HepG2 (cell line): ENCODE data around the gene FMNL2. TPM values are rescaled to one million over a fixed set of nuclear protein-coding genes. Genes with fewer than 3 reads are reported as not detected.

ENCODE experiments used
- AHDC1 ChIP-seq: sonication (generic); formaldehyde crosslinking; IDR thresholded peaks from 2 replicates; pipeline ENCODE4 v1.5.1; 2020; ENCODE audit warnings: mild to moderate bottlenecking, missing genetic modification reagents, borderline replicate concordance
- BRCA1 ChIP-seq: sonication (generic); formaldehyde crosslinking; IDR thresholded peaks from 2 replicates; pipeline ENCODE4 v1.4.0; 2020; ENCODE audit warnings: missing genetic modification reagents
- CEBPG ChIP-seq: IDR thresholded peaks from 2 replicates; pipeline ENCODE4 v1.6.1; 2016
- FLYWCH1 ChIP-seq: sonication (generic); formaldehyde crosslinking; IDR thresholded peaks from 2 replicates; pipeline ENCODE4 v1.8.1; 2023; ENCODE audit warnings: mild to moderate bottlenecking, missing genetic modification reagents
- FOXK1 ChIP-seq: sonication (generic); formaldehyde crosslinking; IDR thresholded peaks from 2 replicates; pipeline ENCODE4 v1.4.0; 2020; ENCODE audit warnings: low read depth, missing genetic modification reagents, borderline replicate concordance
- GATAD2A ChIP-seq: IDR thresholded peaks from 2 replicates; pipeline ENCODE4 v1.6.1; 2016
- ISX ChIP-seq: sonication (generic); formaldehyde crosslinking; conservative IDR thresholded peaks from 2 replicates; pipeline ENCODE4 v1.5.0; 2020; ENCODE audit warnings: missing genetic modification reagents
- NR0B2 ChIP-seq: sonication (generic); formaldehyde crosslinking; IDR thresholded peaks from 2 replicates; pipeline ENCODE4 v1.4.0; 2020; ENCODE audit warnings: mild to moderate bottlenecking, missing genetic modification reagents
- PAX8 ChIP-seq: sonication (generic); formaldehyde crosslinking; IDR thresholded peaks from 2 replicates; pipeline ENCODE4 v1.8.0; 2022; ENCODE audit warnings: mild to moderate bottlenecking, missing genetic modification reagents, borderline replicate concordance
- POLR2G ChIP-seq: fragments of 200-400 bp; formaldehyde crosslinking; IDR thresholded peaks from 2 replicates; pipeline ENCODE4 v1.6.1; 2018; ENCODE audit warnings: mild to moderate bottlenecking, low read depth, low read length, moderate library complexity
- RXRA ChIP-seq: sonication (generic); formaldehyde crosslinking; IDR thresholded peaks from 2 replicates; pipeline ENCODE4 v1.5.1; 2020; ENCODE audit warnings: missing genetic modification reagents
- RXRB ChIP-seq: IDR thresholded peaks from 2 replicates; pipeline ENCODE4 v1.6.1; 2016; ENCODE audit warnings: borderline replicate concordance, missing genetic modification reagents, missing compliant biosample characterization
- SSRP1 ChIP-seq: IDR thresholded peaks from 2 replicates; pipeline ENCODE4 v1.6.1; 2016; ENCODE audit warnings: control low read depth
- TBL1XR1 ChIP-seq: fragments of 150-350 bp; IDR thresholded peaks from 2 replicates; pipeline ENCODE4 v1.6.1; 2014; ENCODE audit warnings: borderline replicate concordance, low read length; ENCODE audit not compliant: partially characterized antibody
- TMF1 ChIP-seq: sonication (generic); formaldehyde crosslinking; IDR thresholded peaks from 2 replicates; pipeline ENCODE4 v1.8.1; 2022; ENCODE audit warnings: low read depth, missing genetic modification reagents
- ZNF225 ChIP-seq: sonication (generic); formaldehyde crosslinking; IDR thresholded peaks from 2 replicates; pipeline ENCODE4 v1.4.0; 2020; ENCODE audit warnings: mild to moderate bottlenecking, missing genetic modification reagents
- ZNF260 ChIP-seq: sonication (generic); formaldehyde crosslinking; IDR thresholded peaks from 2 replicates; pipeline ENCODE4 v1.4.0; 2020; ENCODE audit warnings: missing genetic modification reagents, low read depth, mild to moderate bottlenecking, borderline replicate concordance
- ZNF335 ChIP-seq: sonication (generic); formaldehyde crosslinking; IDR thresholded peaks from 2 replicates; pipeline ENCODE4 v1.4.0; 2020; ENCODE audit warnings: missing genetic modification reagents
- ZNF510 ChIP-seq: sonication (generic); formaldehyde crosslinking; IDR thresholded peaks from 2 replicates; pipeline ENCODE4 v1.4.0; 2020; ENCODE audit warnings: low read depth, mild to moderate bottlenecking, missing genetic modification reagents
- ZNF569 ChIP-seq: sonication (generic); formaldehyde crosslinking; IDR thresholded peaks from 2 replicates; pipeline ENCODE4 v1.5.0; 2020; ENCODE audit warnings: mild to moderate bottlenecking, missing genetic modification reagents, moderate library complexity, borderline replicate concordance
- ZNF619 ChIP-seq: sonication (generic); formaldehyde crosslinking; IDR thresholded peaks from 2 replicates; pipeline ENCODE4 v1.4.0; 2020; ENCODE audit warnings: mild to moderate bottlenecking, missing genetic modification reagents
- ZNF740 ChIP-seq: sonication (generic); formaldehyde crosslinking; IDR thresholded peaks from 2 replicates; pipeline ENCODE4 v1.4.0; 2020; ENCODE audit warnings: missing genetic modification reagents
- ZNF781 ChIP-seq: sonication (generic); formaldehyde crosslinking; IDR thresholded peaks from 2 replicates; pipeline ENCODE4 v1.5.1; 2020; ENCODE audit warnings: borderline replicate concordance, mild to moderate bottlenecking, missing genetic modification reagents; ENCODE audit errors: not compliant biosample characterization
- polyA plus RNA-seq, 8 experiments: library from polyadenylated mRNA; depleted of rRNA in 3 of 8; stranded (reverse) in 7 of 8; unstranded in 1 of 8; fragments of >200 nt; fragmentation: Illumina TruSeq in 4 of 8; extraction: Trizol in 4 of 8; gene quantifications; 2 replicates each; pipeline versions ENCODE4 v1.2.1 to v1.2.3, GENCODE V29; 2011 to 2016; ENCODE audit warnings: low read depth in 4 of 8, missing spikeins in 1 of 8, mixed read lengths in 1 of 8; ENCODE audit not compliant: insufficient read depth in 1 of 8
- total RNA-seq, 5 experiments: library from RNA; depleted of rRNA; stranded (reverse); fragments of >200 nt; fragmentation: Illumina TruSeq; extraction: Trizol; gene quantifications; 2 replicates each; pipeline ENCODE4 v1.2.3, GENCODE V29; 2016; ENCODE audit warnings: low read depth in 1 of 5

Gene FMNL2
- total and polyA plus RNA-seq, 2 of the 13 experiments (the other 11 are each of a cell fraction or from before 2014, with no cell fraction given): 66.5 to 67.7 TPM

- TF ChIP-seq AHDC1 (CRISPR knock-in tag) (peak; percentile 92), ZNF260 (CRISPR knock-in tag) (no peak), FOXK1 (no peak; the same call in 1 of the 2 replicates), POLR2G (no peak), TBL1XR1 (no peak), ISX (CRISPR knock-in tag) (no peak), RXRB (CRISPR knock-in tag) (peak; percentile 55; the same call in 1 of the 2 replicates), ZNF569 (CRISPR knock-in tag) (no peak), ZNF781 (no peak), NR0B2 (CRISPR knock-in tag) (no peak), ZNF619 (CRISPR knock-in tag) (no peak), SSRP1 (CRISPR knock-in tag) (peak; percentile 2; the same call in 1 of the 2 replicates), FLYWCH1 (CRISPR knock-in tag) (no peak), BRCA1 (CRISPR knock-in tag) (0 out of 2 replicates have a peak, but pooled peaks have one; percentile 10), TMF1 (CRISPR knock-in tag) (no peak), ZNF335 (CRISPR knock-in tag) (no peak), RXRA (no peak; the same call in 1 of the 2 replicates), PAX8 (CRISPR knock-in tag) (no peak), CEBPG (no peak; the same call in 1 of the 2 replicates), ZNF740 (CRISPR knock-in tag) (no peak), ZNF510 (no peak), GATAD2A (CRISPR knock-in tag) (peak; percentile 84), ZNF225 (CRISPR knock-in tag) (no peak)
These were observed 91.1 kb downstream of the FMNL2 start (continued) for GRCh38 chr2:152425765-152426727.
